Measurements from ENCODE around the gene ITLN1.

The ITLN1 gene

DNA sequence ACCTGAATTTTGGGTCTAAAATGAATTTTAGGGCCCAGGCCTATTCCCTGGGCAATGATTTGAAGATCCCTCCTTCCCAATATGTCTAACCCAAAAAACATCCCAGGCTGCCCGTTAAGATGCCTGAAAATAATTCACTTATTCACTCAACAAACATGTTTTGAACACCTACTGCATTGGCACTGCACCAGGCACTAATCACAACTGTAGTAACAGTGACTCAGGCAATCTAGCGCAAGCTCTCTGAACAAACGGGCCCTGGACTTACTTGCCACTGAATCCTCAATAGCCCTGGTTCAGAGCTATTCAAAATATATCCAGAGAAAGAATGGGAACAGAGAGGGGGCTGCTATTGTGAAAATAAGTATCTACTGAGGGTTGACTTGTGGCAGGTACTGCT is 26.5 kb downstream of the ITLN1 start:
- DNase-seq, result no peak

DNA sequence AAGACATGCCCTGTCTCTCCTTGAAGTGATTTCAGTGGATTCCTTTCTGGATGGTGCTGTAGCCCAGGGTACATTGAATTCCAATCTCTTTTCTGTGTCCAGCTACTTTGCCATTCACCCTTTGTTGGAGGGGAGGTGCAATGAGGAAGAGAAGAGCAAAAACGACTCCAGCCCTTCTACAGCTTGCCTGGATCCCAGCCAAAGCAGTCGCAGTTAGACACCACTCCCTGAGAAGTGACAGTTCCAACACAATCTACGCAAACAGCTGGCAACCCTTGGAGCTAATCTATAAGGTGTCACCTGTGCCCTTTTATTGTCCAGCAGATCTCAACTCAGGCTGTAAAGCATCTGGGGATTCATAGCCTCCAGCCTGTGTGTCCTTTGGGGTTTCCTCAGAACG is 26.9 kb downstream of the ITLN1 start:
- DNase-seq, result no peak

DNA sequence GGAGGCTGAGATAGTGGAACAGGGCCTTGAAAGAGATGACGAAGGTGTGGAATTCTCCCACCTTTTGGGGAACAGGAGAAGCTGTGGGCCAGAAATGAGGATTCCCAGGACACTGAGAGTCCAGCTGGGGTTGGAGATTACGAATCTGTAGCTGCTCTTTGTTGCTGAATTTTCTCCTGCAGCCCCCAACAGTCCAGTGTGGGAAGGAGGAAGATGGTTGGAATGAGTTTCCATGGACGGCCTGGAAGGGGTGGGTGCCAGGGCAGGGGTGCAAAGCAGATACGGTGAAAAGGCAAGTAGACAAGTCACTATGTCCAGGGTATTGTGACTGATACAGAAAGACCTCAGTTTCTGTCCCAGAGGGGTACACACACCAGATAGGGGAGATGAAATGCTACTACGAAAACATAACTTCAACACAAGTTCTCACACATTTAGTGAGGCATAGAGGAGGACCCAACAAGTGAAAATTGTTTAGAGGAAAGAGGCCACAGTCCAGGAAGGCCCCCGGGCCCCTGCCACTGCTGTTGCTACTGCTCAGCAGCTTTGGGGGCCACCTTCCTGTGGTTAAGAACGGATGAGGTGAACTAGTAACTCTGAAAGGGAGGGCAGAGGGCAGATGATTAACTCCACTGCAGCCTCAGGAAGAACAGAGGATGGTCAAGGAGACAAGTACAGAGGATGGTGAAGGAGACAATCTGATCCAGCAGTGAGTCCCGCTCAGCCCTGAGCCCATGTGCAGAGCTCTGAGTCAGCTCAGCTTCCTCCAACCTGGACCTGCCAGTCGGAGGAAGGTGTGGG is 29.6 kb downstream of the ITLN1 start:
- no peak for DNase-seq

DNA sequence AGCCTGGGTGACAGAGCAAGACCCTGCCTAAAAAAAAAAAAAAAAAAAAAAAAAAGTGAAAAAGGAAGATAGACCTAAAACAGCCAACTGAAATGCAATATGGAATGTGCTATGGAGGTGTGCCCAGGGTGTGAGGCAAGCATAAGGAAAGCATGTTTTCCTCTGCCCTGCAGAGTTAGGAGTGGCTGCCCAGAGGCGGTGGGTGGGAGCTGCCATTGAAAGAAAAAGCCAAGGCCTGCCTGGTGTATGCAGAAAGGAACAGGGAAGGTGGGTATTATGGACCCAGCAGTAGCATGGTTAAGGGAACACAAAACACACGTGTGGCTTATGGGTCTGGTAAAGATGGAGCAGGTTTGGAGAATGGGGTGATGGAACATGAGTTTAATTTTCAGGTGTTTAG is 31.2 kb downstream of the ITLN1 start:
- no peak for DNase-seq

DNA sequence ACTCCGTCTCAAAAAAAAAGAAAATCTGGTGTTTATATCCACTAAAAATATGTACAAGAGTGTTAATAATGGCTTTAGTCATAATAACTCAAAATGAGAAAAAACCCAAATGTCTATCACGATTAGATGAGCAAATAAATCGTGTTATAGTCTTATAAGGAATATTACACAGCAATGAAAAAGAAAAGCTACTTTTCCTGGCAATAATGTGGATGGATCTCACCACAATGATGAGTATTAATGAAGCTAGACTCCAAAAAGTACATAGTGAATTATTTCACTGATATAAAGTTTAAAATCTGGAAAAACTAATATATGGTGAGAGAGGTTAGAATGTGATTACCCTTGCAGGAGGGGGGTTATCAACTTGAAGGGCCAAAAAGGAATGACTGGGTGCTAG is 32.0 kb downstream of the ITLN1 start:
- no peak for DNase-seq

DNA sequence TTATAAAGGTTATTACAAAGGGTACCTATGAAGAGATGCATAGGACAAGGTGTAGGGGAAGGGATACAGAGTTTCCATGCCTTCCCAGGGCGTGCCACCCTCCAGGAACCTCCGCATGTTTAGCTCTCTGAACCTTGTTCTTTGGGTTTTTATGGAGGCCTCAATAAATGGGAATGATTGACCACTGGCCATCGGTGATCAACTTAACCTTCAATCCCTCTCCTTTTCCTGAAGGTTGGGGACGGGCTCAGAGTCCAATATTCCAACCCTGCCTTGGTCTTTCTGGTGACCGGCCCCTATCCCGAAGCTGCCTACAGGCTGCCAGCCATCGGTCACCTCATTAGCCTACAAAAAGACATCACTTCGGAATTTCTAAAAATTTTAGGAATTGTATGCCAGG is 34.0 kb downstream of the ITLN1 start:
- no peak for DNase-seq

DNA sequence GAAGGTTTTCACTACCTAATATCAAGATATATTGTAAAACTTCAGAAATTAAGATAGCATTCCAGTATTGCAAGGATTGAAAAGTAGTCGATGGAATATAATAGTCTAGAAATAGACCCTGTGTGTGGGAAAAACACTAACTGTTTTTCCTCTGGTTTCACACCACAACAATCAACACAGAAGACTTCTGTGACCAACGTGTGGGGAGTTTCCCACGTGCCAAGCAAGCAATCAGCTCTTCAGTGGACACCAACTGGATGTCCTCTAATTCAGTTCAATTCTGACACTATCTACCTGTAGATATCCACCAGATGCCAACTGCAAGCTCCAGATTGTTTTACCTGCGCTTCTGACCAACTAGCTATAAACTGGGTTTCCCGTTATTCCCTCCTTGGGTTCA is 34.4 kb downstream of the ITLN1 start:
- DNase-seq, result no peak

DNA sequence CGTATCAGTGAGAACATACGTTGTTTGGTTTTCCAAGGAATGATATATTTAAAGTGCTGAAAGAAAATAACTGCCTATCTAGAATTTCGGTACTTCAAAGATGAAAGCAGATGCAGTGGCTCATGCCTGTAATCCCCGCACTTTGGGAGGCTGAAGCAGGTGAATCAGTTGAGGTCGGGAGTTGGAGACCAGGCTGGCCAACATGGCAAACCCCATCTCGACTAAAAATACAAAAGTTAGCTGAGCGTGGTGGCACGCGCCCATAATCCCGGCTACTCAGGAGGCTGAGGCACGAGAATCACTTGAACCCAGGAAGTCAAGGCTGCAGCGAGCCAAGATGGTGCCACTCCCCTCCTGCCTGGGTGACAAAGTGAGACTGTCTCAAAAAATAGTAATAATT is 38.7 kb downstream of the ITLN1 start:
- DNase-seq, result no peak

DNA sequence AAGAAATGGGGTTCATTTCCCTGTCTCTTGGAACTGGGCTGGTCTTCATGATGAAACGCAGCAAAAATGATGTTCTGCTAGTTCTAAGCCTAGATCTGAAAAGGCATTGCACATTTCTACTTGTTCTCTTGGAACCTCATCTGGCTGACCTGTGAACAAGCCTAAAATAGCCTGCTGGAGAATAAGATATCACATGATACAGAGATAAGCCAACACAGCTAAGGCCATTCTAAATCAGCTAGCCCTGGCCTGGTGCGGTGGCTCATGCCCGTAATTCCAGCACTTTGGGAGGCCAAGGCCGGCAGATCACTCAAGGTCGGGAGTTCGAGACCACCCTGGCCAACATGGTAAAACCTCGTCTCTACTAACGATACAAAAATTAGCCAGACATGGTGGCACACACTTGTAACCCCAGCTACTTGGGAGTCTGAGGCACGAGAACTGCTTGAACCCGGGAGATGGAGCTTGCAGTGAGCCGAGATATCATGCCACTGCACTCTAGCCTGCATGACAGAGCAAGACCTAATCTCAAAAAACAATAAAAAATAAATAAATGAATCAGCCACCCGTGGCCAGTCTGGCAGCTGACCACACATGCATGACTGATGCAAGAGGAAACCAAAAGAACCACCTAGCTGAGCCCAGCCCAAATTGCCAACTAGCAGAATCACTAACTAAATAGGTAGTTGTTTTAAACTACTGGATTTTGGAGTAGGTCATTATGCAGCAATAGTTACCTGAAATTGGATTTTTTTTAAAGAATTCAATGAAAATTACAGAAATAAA is 40.3 kb downstream of the ITLN1 start:
- no peak for DNase-seq

DNA sequence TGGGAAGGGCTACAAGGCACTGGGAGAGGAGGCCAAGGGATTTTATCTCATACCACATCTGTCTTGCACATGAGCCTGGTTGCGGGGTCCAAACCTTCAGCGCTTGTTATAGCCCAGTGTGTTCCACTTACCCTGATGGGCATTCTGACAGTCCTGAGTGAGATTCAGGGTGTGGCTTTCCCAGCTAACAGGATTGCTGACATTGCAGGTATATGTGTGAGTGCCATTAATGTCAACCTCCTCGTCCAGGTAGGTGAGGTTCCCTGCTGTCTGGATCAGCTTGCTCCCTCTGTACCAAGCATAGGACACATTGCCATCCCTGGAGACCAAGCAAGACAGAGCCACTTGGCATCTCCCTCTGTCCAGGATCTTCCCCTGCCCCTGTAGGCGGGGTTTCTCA is 43.9 kb downstream of the ITLN1 start:
- no peak for DNase-seq

DNA sequence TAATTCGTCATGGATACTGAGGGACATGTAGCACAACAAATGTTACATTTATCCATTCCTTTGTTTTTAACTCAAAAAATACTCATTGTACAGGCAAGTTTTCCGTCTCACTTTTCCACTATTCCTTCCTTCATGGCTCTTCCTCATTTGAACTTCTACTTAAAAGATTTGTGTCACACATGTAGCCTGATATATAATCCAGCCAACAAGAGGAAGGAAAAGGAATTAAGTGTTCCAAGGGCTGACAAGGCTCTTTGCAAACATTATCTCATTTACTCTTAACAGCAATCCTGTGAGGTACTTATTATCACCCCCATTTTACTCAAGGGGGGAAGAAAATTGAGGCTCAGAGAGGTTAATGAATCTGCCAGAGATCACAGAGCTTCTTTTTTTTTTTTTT is 45.2 kb downstream of the ITLN1 start:
- no peak for DNase-seq

DNA sequence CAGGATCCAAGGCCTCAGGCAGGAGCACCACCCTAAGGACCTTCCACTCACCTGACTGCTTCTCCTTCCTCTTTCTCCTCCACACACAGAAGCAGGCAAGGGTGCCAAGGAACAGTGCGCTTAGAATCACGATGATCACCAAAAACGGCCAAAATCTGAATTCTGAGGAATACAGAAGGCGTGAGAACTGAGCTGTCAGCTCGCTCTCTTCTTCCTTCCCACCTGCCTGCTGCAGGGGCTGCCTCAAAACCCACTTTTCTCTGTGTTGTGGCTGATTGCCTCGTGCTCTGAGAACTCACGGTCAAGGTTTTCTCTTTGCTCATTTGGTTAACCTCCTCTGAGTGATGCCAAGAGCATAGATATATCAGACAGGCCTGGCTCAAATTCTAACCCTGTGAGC is 46.1 kb downstream of the ITLN1 start:
- no peak for DNase-seq

DNA sequence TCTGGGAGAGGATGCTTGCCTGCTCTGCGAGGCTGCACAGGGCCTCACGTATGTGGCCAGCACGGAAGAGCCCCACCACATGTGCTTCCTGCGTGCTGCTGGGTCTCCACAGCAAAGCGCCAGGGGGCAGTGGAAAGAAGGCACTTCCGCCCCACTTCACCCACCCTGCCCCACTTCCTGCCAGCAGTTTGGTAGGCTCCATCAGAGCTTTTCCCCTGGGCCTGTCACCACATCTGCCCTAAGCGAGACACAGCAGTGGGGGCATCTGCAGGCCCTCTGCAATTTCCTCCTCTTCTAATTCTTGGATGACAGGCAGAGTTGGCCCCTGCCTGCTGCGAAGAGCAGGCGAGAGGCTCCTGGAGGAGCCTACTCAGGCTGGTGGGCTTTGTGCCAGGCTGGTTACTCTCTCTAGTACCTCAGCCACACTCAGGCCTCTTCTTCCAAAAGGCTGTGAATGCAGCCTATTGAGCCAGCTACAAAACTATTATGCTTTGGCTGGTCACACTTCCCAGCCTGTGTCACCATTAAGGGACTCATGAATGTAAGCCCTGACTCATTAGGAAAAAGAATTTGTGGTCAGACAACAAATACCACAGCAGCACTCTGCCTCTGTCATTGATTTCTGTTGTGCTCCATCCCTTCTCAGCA is 47.3 kb downstream of the ITLN1 start:
- DNase-seq, result peak in 10 of 56 donors; percentile 4 to 40 (median 11)

DNA sequence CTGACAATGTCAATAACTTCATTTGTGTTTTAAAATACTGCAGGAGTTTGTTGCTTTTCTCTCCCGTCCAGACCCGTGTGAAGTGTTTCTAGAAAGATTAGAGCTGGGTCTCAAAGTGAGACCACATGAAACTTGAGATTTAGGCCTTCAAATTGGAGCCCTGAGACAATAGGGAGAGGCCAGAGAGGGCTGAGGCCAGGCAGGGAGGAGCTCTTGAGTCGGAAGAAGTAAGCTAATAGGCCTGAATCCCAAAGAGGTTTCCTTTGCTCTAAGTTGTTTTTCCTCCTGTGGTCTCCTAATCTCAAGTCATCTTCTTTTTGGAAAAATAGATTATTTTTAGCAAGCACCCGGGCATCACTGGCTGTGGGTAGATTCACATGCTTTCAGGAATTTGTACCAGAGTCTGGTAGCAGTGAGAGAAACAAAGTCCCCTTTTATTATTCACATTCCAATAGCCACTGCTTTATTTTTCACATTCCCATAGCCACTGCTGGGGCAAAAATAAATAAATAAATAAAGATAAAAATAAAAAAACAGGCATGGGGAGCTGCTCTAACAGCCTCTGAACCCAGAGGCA is 47.9 kb downstream of the ITLN1 start:
- DNase-seq, result no peak

DNA sequence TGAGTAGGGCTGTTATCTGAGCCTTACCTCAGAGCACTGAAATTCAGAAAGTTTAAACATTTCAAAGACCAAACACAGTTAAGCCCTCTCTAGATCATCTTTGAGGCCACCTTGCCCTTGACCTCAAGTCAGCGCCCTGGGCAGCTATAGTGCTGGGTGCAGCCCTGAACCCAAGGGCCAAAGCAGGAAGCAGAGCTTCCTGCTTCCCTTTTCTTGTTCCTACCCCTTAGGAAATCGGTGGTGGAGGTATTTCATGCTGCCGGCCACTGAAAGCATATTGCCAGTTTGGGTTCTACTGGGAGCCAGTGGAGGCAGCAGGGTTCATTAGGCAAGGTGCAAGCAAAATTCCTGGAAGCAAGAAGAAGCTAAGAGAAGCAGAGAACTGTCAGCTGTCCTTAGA is 48.4 kb downstream of the ITLN1 start:
- DNase-seq, result no peak

DNA sequence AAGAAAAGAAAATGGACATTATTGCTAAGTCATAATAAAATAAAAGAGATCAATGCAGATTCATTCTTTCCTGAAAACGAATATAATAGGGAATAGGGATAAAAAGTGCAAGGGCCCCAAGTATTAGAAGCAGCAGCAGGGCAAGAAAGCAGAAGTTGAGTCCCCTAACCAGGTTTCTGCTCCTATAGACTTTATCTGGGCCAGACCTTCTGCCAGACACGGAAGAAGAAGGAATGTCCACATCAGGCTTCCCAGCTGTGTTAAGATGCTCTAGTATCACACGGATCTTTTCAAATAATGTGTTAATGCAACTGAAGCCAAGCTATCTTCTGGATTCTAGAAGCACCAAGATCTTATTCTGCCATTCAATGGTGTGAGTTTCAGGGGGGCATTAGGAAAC is 49.2 kb downstream of the ITLN1 start:
- DNase-seq, result no peak

DNA sequence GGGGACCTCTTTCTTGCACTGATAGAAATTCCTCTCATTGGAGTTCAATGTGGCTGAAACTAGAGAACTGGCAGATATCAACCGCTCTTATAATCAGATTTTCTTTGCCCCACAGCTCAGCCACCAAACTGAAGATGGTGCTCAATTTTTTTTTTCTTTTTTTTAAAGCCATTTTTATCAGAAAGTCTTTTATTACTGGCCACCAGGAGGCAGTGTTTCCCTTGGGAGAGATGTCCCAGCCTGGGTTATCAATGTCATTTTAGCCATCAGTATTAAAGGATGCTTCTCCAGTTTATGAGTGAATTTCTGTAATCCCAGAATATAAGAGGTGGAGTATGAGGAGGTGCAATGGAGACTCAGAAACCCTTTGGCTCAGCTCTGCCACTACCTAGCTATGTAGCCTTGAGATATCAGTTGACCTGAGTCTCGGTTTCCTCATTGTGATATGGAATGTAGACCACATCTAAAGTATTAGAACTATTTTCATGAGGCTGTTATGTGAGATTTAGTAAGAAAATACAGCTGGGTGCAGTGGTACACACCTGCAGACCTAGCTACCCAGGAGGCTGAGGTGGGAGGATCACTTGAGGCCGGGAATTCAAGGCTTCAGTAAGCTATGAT is 49.9 kb downstream of the ITLN1 start:
- DNase-seq, result no peak

DNA sequence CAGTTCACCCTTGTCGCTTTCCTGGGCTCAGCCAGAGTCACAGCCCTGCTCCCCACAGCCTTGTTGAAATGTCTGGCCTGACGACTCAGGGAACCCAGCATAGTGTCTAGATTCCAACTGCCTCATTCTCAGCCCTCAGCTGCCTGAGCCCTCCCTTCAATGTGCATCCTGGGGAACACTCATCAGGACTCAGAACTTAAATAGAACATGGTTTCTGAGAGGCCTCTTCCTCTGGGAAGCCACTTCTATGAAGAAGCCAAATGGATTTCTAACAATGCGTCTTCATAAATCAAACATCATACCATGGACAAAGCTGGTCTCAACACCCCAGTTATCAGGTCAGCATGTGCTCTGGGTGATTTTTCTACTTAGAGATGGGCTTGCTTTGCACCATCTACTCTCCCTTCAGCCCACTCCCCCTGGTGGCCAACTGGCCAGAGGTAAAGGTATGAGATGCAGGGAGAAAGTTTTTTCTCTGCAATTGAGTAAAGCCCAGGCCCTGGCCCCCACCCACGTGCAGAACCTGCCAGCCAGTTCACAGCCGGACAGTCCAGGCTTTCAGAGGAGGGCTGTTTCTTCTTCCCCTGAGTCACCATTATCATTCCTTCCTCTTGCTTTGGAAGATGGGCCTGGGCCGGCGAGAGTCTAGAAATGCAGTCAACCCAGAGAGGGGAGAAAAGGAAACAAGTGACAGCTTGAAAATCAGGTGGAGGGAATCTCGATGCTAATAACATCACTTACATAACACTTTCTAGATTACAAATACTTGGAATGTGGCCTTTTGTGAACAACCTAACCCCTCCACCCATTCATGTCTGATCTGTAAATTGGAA is 54.4 kb downstream of the ITLN1 start:
- DNase-seq, result peak in 4 of 56 donors; percentile 1 to 13 (median 6)

DNA sequence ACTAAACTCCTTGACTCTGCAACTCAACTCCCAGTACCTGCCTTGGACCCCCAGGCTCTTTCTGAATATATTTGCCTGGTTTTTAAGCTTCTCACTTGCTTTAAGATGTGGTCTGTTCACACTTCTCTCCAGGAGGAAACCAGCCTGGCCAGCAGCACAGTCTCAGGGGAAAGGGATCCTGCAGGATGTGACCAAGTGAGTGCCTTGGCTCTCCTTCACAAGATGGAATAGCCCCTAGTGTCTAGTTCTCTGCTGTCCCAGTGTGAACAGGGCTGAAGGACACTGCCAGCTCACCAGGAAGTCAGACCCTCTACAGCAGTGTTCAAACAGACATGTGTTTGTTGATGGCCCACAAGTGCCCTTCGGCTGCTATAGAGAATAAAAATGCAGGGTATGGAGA is 55.2 kb downstream of the ITLN1 start:
- no peak for DNase-seq

DNA sequence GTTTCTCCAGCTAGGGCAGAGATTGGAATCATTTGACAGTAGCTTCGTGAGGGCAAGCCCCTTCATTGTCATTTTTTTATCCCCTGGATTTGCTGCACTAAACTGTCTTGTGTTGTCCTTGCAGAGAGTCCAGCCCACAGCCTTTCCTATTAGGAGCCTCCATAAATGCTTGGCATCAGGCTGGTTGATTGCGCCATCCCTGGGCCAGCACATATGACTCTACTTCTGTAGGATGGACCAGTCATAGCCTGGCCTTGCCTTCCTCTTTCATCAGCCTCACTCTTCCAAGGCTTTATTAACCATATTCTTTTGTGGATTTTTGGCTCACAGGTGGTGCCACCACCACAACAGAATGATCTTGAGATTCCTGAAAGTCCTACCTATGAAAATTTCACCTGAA is 57.6 kb downstream of the ITLN1 start:
- no peak for DNase-seq

DNA sequence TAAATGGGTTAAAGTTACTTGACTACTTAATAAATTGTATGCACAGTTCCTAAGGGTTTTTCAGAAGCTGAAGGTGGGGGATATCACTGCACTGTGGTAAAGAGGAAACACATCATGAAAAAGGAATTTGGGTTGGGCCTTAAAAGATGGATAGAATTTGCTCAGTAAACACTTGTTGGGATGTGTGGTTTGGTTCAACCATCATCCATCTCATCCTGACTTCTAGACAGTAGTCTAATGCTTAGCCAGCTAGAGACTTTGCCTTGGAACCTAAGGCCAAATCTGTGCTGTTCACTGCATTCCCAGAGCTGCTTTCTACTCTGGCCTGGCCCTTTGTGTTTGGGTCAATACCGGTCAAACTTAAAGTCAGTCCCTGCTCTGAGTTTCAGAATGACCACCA is 58.4 kb downstream of the ITLN1 start:
- no peak for DNase-seq
